ENCODE results near the gene ZNF593. TPM values are rescaled to one million over a fixed set of nuclear protein-coding genes. Genes with fewer than 3 reads are reported as not detected.

ZNF593 gene
- total and polyA plus RNA-seq, 9 of the 15 experiments (the other 6 are each of a cell fraction or from before 2014, with no cell fraction given): 9.8 to 334 (median 48.2) TPM

GRCh38 chr1:26138974-26139558 is 30.6 kb upstream of the ZNF593 start (continued):
- TF ChIP-seq FOXM1 (IDR thresholded peaks at IDR 0.05; ENCODE audit: low read depth): no peak
- TF ChIP-seq FOXM1 (CRISPR knock-in tag; IDR thresholded peaks at IDR 0.05; ENCODE audit: low read depth): no peak
- no peak for TF ChIP-seq POLR2G (IDR thresholded peaks at IDR 0.05; ENCODE audit: low read depth, low read length)
- no peak for TF ChIP-seq IRF1 (CRISPR knock-in tag; IDR thresholded peaks at IDR 0.05; ENCODE audit: borderline replicate concordance)
- TF ChIP-seq CREM (IDR thresholded peaks at IDR 0.05; ENCODE audit: low read depth): no peak
- TF ChIP-seq ZNF655 (CRISPR knock-in tag; IDR thresholded peaks at IDR 0.05): no peak
- TF ChIP-seq CEBPB (tag; IDR thresholded peaks at IDR 0.05): peak; percentile 66
- no peak for TF ChIP-seq ID3 (CRISPR knock-in tag; IDR thresholded peaks at IDR 0.05)
- TF ChIP-seq ID3 (tag; IDR thresholded peaks at IDR 0.05): no peak
- peak; percentile 99 for TF ChIP-seq ZKSCAN1 (IDR thresholded peaks at IDR 0.05; ENCODE audit: low read depth, low read length)
- TF ChIP-seq COPS2 (conservative IDR thresholded peaks at IDR 0.05): no peak
- TF ChIP-seq JUND (IDR thresholded peaks at IDR 0.05; ENCODE audit: borderline replicate concordance, low read depth, low read length): peak; percentile 58
- peak; percentile 39; the same call in 1 of the 3 replicates for TF ChIP-seq JUND (tag; IDR thresholded peaks at IDR 0.05; ENCODE audit: borderline replicate concordance, low read depth, low read length)
- peak; percentile 96 for TF ChIP-seq MEIS2 (IDR thresholded peaks at IDR 0.05; ENCODE audit: partially characterized antibody)
- no peak for TF ChIP-seq TEAD4 (IDR thresholded peaks at IDR 0.05; ENCODE audit: low read length)
- TF ChIP-seq TEAD4 (CRISPR knock-in tag; IDR thresholded peaks at IDR 0.05; ENCODE audit: borderline replicate concordance): no peak
- no peak for TF ChIP-seq DEAF1 (CRISPR knock-in tag; IDR thresholded peaks at IDR 0.05)
- peak in 1 of 2 experiments; percentile 74 for TF ChIP-seq AFF1 (IDR thresholded peaks at IDR 0.05; ENCODE audit: low read depth in 1 of 2, partially characterized antibody in 2 of 2)
- no peak for TF ChIP-seq MCM7 (IDR thresholded peaks at IDR 0.05)
- TF ChIP-seq ZNF174 (CRISPR knock-in tag; IDR thresholded peaks at IDR 0.05): no peak
